HCT116 (cell line): Measurements from ENCODE around the gene INTS3.

ENCODE experiments used
- CBX3 ChIP-seq: IDR thresholded peaks from 2 replicates; pipeline ENCODE4 v1.6.1; 2012; ENCODE audit warnings: low read depth
- CEBPB ChIP-seq: IDR thresholded peaks from 2 replicates; pipeline ENCODE4 v1.6.1; 2012; ENCODE audit warnings: low read depth
- CTCF ChIP-seq, 3 experiments: fragments of 200-600 bp in 1 of 3; sonication (generic) in 1 of 3; IDR thresholded peaks in 2 of 3; conservative IDR thresholded peaks in 1 of 3; 2 replicates each; pipeline ENCODE4 v1.5.1; 2012 to 2017; ENCODE audit warnings: low read depth in 2 of 3, low read length in 2 of 3, antibody characterized with exemption in 1 of 3, borderline replicate concordance in 1 of 3, control low read depth in 1 of 3, mild to moderate bottlenecking in 1 of 3, mixed read lengths in 1 of 3, mixed run types in 1 of 3, moderate library complexity in 1 of 3; ENCODE audit not compliant: insufficient read depth in 1 of 3
- EZH2 ChIP-seq: fragments of 200-600 bp; sonication (generic); IDR thresholded peaks from 2 replicates; pipeline ENCODE4 v1.6.1; 2017; ENCODE audit warnings: antibody characterized with exemption, mixed run types
- MAX ChIP-seq: IDR thresholded peaks from 2 replicates; pipeline ENCODE4 v1.6.1; 2012
- POLR2A ChIP-seq: IDR thresholded peaks from 2 replicates; pipeline ENCODE4 v1.7.0; 2011; ENCODE audit warnings: borderline replicate concordance; ENCODE audit not compliant: insufficient read depth, insufficient read length; ENCODE audit errors: extremely low read depth
- POLR2AphosphoS5 ChIP-seq: IDR thresholded peaks from 2 replicates; pipeline ENCODE4 v1.6.1; 2011; ENCODE audit warnings: mild to moderate bottlenecking, low read depth, low read length, moderate library complexity
- RAD21 ChIP-seq: IDR thresholded peaks from 2 replicates; pipeline ENCODE4 v1.6.1; 2012; ENCODE audit warnings: low read depth, mild to moderate bottlenecking
- SIN3A ChIP-seq: IDR thresholded peaks from 2 replicates; pipeline ENCODE4 v1.6.1; 2012; ENCODE audit warnings: low read depth

- TF ChIP-seq POLR2A (no peak), CTCF (IDR thresholded peaks at IDR 0.05 in 2 of 3, conservative IDR thresholded peaks at IDR 0.05 in 1 of 3; ENCODE audit: borderline replicate concordance in 1 of 3, insufficient read depth in 1 of 3, low read depth in 2 of 3, low read length in 2 of 3) (no peak), MAX (no peak), RAD21 (no peak), CBX3 (no peak), SIN3A (no peak), POLR2AphosphoS5 (no peak), EZH2 (no peak), CEBPB (no peak)
Measured at GRCh38 chr1:153746174-153746573, 18.3 kb downstream of the INTS3 start.
